GM19328 (cell line): Measurements from ENCODE around the gene DNAJB12.
"Not testable (repeated sequence)": the region's sequence is repeated elsewhere in the genome, so short reads cannot be mapped to it uniquely, and the experiment has no call there.

Source experiments
- ATAC-seq: cut with Tn5 transposase; IDR thresholded peaks from one replicate; pipeline ENCODE4 v1.9.1; 2021; ENCODE audit warnings: mild to moderate bottlenecking, moderate library complexity; ENCODE audit not compliant: unreplicated experiment

The DNAJB12 gene

DNA sequence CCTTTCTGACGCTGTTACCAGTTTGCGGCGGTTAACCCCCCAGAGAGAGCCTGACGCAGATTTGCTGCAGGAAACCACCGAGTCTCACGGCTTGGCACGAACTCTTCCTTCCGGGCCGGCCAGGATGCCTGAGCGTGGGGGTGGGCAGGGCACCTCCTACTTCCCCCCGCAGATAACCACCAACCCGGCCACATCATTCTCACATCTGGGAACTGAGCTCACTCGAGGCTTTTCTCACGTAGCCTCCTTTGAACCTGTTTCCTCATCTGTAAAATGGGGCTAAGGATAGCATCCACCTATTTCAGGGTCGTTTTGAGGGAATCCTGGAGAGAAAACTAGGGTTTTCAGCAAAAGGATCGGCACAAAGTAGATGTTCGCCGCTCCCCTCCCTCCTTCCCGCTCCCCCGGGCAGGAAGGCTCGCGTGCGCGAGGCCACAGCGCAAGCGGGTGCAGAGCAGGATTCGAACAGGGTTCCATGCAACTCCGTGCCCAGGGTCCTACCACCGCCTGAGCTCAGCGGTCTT, 57.4 kb downstream of the DNAJB12 start:
- peak; percentile 37 for ATAC-seq

DNA sequence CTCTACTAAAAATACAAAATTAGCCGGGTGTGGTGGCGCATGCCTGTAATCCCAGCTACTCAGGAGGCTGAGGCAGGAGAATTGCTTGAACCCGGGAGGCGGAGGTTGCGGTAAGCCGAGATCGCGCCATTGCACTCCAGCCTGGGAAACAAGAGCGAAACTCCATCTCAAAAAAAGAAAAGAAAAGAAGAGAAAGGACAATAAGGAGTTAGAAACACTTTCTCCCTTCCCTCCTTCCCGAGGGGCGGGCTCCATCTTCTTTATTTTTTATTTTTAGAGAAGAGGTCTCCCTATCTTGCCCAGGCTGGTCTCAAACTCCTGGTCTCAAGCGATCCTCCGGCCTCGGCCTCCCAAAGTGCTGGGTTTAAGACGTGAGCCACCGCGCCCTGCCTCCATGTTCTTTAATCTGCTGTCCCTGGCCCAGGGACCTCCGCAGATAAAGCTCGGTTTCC, 57.9 kb downstream of the DNAJB12 start:
- ATAC-seq: not testable (repeated sequence)

- ATAC-seq: no peak
These were observed 59.3 kb downstream of the DNAJB12 start for GRCh38 chr10:72295330-72295910.

DNA sequence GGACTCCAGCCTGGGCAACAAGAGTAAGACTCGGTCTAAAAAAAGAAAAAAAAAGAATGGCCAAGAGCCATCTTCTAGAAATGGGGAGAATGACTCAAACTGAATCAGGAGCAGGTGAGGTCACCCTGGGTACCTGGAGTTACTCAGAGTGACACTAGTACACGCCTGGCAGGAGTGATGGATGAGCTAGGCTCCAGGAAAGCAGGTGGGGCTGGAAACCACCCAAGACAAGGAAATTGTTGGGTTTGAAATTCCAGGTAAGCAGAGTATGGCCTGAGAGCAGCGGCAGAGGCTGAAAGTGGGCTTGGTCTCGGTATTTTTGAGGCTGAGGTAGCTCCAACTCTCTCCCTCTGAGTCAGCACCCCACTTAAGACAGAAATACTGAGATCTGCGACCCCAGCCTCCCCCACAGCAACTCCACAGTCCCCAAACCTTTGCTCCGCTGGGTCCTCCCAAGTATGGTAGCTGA, 62.5 kb downstream of the DNAJB12 start:
- no peak for ATAC-seq

DNA sequence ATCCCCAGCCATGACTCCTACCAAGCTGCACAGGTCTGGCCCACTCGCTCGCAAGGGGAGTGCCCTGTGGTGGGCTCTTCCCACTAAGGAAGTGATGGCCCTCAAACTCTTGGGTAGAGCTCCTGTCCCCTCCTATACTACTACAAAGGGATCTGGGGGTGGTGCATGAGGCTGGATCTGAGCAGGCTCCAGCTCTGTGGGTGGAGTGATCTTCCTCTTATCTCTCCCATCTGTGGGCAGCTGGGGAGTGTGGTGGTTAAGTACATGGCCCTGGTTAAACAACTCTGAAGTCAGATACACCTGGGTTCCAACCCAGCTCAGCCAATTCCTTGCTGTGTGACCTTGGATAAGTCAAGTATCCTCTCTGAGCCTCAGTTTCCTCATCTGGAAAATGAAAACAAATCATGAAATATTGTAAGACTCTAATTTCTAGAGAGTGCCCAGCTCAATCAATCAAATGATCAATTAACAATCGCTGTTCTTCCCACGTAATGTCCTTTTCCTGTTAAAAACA, 63.6 kb downstream of the DNAJB12 start:
- ATAC-seq: no peak

- ATAC-seq: no peak
These were observed 68.7 kb downstream of the DNAJB12 start for GRCh38 chr10:72285972-72286521.

DNA sequence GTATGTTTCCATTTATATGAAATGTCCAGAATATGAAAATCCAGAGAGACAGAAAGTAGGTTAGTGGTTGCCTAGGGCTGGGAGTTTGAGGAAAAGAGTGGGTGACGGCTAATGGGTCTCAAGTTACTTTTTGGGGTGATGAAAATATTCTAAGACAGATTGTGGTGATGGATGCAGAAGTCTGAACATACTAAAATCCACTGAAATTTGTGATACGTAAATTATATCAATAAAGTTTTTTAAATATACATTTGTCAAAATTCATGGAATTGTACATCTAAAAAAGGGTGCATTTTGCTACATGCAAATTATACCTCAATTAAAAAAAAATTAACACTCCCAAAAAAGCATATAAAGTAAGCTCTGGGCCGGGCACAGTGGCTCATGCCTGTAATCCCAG, 71.6 kb downstream of the DNAJB12 start:
- no peak for ATAC-seq
